ENCODE measurements around the gene DYNLL1.
A peak's percentile ranks its signal among the peaks of the same experiment; 100 is the strongest.
"Not testable (repeated sequence)": the region's sequence is repeated elsewhere in the genome, so short reads cannot be mapped to it uniquely, and the experiment has no call there.

The DYNLL1 gene

GRCh38 chr12:120474616-120474960 lies 21.3 kb upstream of the DYNLL1 start:
- DNase-seq (ENCODE audit: low read depth), result no peak

- no peak for DNase-seq (ENCODE audit: low read depth)
Measured at GRCh38 chr12:120475643-120476042, 20.3 kb upstream of the DYNLL1 start.

DNA sequence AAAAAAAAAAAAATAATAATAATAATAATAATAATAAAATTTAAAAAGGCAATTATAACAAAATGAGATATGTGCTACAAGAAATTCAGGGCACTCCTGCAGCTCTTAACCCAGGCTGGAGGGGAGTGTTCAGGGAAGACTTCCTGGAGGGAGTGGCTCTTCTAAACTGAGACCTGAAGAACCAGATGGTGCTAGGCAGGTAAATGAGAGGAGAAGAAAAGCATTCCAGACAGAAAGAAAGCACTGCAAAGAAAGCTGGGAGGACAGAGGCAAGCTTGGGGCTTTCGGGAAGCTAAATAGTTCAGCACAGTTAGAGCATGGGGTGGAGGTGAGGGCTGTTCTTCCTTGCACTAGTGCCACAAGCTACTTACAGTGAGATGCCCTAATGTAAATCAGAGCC lies 16.5 kb upstream of the DYNLL1 start:
- no peak for DNase-seq (ENCODE audit: low read depth)

- no peak for DNase-seq (ENCODE audit: low read depth)
Measured at GRCh38 chr12:120480211-120480610, 15.7 kb upstream of the DYNLL1 start.

GRCh38 chr12:120481022-120481767 lies 14.7 kb upstream of the DYNLL1 start:
- DNase-seq (ENCODE audit: low read depth), result no peak

DNA sequence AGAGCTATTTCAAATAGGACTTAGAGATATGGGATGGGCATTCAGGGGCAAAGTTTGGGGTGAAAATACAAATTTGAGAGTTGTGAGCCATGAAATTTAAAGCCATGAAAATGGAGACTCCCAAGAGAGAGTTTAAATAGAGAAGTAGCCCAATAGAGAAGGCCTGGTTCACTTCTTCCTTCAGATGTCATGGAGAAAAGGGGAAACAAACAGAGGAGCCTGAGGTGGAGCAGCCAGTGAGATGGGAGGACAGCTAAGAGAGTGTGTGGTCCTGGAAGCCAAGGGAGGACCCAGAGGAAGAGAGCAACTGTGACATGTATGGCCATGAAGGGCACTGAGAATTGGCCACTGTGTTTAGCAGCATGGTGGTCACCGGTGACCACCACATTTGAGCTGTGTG lies 12.3 kb upstream of the DYNLL1 start:
- no peak for DNase-seq (ENCODE audit: low read depth)

GRCh38 chr12:120485961-120486881 lies 9.7 kb upstream of the DYNLL1 start:
- DNase-seq (ENCODE audit: low read depth), result no peak

- not testable (repeated sequence) for DNase-seq (ENCODE audit: low read depth)
Measured at GRCh38 chr12:120487552-120487951, 8.4 kb upstream of the DYNLL1 start.

DNA sequence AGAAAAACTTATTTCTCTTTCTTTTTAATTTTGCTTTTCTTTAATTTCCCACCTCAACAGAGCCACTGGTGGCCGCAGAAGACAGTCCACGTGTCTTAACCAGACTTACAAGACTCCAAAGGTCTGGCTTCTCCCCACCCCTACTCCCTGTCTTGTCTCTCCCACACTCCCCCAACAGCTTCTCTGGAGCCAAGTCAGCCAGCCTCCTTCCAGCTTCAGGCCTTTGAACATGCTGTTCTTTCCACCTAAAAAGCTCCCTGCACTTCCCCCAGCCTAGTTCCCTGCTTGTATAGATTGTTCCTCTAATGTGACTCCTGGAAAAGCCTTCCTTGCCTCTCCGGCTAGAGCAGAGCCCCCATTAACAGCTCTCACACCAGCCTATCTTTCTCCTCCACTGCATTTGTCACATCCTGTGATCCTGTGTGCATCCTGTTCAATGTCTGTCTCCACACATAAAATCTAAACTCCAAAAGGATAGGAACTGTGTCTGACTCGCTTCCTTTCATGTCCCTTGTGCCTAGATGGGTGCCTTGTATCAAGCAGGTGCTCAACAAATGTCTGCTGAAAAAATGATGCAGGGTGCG lies 7.8 kb upstream of the DYNLL1 start:
- DNase-seq (ENCODE audit: low read depth), result no peak

DNA sequence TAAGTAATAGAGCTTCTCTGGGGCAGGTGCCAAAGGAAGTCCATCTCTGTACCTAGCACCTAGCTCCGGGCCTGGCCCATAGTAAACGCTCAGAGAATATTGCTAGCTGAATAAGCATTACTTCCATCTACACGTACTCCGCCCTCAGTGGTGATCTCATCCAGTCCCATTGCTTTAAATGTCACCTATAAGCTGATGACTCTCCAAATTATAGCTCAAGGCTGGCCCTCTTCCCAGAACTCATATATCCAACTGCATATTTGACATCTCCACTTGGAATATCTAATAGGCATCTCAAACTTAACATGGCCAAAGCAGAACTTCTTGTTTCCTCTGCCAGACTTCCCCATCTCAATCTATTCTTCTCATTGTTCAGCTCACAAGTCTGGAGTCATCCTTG lies 6.9 kb upstream of the DYNLL1 start:
- no peak for DNase-seq (ENCODE audit: low read depth)

GRCh38 chr12:120490325-120490724 lies 5.6 kb upstream of the DYNLL1 start:
- no peak for DNase-seq (ENCODE audit: low read depth)

- no peak for DNase-seq (ENCODE audit: low read depth)
Measured at GRCh38 chr12:120490833-120491512, 4.9 kb upstream of the DYNLL1 start.

- DNase-seq (ENCODE audit: low read depth), result no peak
Measured at GRCh38 chr12:120495186-120495730, 655 bp upstream of the DYNLL1 start.

DNA sequence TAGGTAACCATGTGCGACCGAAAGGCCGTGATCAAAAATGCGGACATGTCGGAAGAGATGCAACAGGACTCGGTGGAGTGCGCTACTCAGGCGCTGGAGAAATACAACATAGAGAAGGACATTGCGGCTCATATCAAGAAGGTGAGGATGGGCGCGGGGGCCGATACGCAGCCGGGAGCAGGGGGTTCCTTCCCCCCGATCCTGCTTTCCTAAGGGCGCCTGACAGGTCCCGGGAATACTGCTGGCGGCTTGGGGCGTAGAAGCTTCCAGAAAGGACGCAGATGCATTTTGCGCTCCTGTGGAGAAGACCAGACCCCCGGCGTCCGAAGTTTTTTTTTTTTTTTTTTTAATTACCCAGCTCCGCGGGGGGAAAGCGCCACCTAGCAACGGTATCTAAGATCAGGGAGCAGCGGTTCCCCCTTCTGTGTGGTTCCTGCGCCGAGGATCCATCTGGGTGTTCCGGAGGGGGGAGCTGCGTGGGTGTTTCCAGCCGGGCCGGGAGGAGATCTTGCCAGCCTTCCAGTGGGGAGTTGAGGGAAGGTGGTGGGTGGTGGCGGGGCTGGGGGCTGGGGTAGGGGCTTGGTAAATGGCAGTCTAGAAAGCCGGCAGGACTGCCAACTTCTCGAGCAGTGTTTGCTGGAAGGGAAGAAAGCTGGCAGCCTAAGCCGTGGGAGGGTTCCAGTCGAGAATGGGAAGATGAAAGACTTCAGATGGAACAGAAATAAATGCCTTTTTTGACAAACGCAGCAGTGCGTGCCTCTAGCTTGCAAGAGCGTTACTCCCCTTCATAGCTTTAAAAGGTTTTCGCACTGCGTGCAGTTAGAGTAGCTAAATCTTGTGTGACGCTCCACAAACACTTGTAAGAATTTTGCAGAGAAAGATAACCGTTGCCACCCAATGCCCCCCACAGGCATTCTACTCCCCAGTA lies 764 bp downstream of the DYNLL1 start:
- DNase-seq (ENCODE audit: low read depth), result peak; percentile 36

- no peak for DNase-seq (ENCODE audit: low read depth)
Measured at GRCh38 chr12:120497524-120498150, 1.7 kb downstream of the DYNLL1 start.

GRCh38 chr12:120498870-120499515 lies 3.1 kb downstream of the DYNLL1 start:
- no peak for DNase-seq (ENCODE audit: low read depth)

DNA sequence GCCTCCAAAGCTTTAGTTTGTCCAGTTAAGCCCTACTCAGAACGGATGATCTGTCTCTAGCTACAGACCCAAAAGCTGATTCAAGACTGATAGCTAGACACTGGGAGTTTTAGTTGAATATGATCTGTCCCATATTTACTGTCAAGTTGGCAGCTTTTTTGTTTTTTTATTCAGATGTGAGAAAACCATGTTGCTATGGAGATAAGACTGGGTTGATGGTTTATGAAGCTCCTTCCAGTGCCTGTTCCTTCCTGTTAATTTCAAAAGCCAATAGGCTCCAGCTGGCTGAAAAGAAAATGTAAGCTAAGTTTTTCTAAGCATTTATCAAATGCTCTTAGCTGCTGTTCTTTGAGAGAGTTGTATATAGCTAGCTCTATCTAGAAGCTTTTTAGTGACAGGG lies 4.7 kb downstream of the DYNLL1 start:
- peak; percentile 38 for DNase-seq (ENCODE audit: low read depth)

GRCh38 chr12:120504587-120504986 lies 8.7 kb downstream of the DYNLL1 start:
- no peak for DNase-seq (ENCODE audit: low read depth)

DNA sequence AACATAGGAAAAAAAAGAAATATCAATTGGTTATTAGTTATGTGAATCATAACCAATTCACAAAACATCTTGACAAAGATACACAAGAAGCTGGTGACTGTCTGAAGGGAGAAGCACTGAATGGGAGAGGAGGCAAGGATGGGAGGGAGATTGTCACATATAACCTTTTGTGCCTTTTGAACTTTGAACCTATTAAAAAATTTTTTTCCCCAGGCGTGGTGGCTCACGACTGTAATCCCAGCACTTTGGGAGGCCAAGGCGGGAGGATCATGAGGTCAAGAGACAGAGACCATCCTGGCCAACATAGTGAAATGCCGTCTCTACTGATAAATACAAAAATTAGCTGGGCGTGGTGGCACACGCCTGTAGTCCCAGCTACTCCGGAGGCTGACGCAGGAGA lies 12.6 kb downstream of the DYNLL1 start:
- DNase-seq (ENCODE audit: low read depth), result no peak

DNA sequence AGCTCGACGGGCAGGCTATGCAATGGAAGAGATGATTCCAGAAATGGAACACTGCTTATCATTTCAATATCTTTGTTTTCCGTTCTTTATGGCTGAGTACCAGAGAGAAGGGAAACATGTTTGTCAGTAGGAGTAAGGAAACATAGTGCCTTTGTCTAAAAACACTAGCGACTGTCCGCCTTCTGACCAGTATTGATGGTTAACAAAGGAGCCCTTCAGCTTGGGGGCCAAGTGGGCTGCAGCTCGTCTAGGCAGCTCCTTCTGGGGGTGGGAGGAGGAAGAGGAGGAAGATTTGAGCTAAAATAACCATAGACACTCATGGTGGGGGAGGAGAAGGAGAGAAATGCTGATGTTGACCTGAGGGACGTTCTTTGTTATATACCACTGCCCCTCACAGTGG lies 18.1 kb downstream of the DYNLL1 start:
- DNase-seq (ENCODE audit: low read depth), result no peak
